Measurements from ENCODE around the gene TUFM. TPM values are rescaled to one million over a fixed set of nuclear protein-coding genes. Genes with fewer than 3 reads are reported as not detected.
A peak's percentile ranks its signal among the peaks of the same experiment; 100 is the strongest.
"Not testable (repeated sequence)": the region's sequence is repeated elsewhere in the genome, so short reads cannot be mapped to it uniquely, and the experiment has no call there.

TUFM gene
- total RNA-seq: 220 and 225 TPM in 2 replicates
- 305 and 359 TPM in 2 replicates for polyA plus RNA-seq

DNA sequence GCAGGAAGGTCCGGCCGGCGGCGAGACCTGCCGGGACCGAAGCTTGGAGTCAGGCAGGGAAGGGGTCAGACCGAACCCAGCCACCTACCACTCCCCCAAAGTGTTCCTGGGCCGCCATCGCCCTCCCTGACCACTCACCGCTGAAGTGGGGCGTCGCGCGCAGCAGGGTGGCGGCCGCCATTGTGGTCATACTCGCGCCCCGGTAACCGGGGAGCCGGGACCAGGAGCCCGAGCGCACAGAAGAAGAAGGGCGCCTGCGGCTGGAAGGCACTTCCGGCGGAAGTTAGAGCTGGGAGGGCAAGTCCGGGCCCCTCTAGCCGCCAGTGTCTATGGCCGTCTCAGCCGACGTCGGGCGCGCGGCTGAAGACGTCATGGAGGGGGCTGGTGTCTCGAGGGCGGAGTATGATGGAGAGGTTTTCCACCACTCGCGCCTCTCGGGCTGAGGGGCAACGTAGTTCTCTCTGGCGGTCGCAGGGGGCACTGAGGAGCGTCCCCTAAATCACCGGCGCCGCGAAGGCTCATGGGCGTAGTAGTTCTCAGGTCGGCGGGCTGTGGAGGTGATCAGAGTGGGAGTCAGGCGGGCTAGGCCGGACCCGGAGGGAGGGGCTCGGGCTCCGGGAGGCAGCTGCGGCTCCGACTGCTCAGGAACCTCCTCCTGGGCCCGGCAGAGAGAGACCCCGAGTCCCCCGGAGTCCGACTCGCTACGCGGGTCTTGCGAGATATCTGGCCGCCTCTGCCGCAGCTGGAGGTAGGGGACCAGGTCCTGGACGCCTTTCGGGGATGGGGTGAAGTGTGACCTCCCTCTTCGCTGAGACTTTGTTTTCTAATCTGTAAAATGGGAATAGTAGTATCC is at the start of gene TUFM:
TSS of gene TUFM (minus strand) at position 269 of the 853 bp plus-strand sequence. CDS start at position 190, 79 bp downstream.
- Histone ChIP-seq H3K9me3 (ENCODE audit: low read depth) (no peaks in the 10 kb centered on the region), H3K4me3 (peak within 1 kb of the TSS; percentile 74), H3K27ac (peak within 1 kb of the TSS; percentile 87), H3K4me1 (ENCODE audit: low read depth) (peaks cover 7% of the 10 kb centered on the region), H3K27me3 (no peaks in the 10 kb centered on the region), H3K36me3 (peaks cover 30% of the 10 kb centered on the region)
- peak; percentile 99 for DNase-seq (ENCODE audit: low read depth in 1 of 2, low spot score in 1 of 2)
- TF ChIP-seq, protein P1, sequence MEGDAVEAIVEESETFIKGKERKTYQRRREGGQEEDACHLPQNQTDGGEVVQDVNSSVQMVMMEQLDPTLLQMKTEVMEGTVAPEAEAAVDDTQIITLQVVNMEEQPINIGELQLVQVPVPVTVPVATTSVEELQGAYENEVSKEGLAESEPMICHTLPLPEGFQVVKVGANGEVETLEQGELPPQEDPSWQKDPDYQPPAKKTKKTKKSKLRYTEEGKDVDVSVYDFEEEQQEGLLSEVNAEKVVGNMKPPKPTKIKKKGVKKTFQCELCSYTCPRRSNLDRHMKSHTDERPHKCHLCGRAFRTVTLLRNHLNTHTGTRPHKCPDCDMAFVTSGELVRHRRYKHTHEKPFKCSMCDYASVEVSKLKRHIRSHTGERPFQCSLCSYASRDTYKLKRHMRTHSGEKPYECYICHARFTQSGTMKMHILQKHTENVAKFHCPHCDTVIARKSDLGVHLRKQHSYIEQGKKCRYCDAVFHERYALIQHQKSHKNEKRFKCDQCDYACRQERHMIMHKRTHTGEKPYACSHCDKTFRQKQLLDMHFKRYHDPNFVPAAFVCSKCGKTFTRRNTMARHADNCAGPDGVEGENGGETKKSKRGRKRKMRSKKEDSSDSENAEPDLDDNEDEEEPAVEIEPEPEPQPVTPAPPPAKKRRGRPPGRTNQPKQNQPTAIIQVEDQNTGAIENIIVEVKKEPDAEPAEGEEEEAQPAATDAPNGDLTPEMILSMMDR (IDR thresholded peaks at IDR 0.05; ENCODE audit: low read depth, low read length): peak; percentile 72

DNA sequence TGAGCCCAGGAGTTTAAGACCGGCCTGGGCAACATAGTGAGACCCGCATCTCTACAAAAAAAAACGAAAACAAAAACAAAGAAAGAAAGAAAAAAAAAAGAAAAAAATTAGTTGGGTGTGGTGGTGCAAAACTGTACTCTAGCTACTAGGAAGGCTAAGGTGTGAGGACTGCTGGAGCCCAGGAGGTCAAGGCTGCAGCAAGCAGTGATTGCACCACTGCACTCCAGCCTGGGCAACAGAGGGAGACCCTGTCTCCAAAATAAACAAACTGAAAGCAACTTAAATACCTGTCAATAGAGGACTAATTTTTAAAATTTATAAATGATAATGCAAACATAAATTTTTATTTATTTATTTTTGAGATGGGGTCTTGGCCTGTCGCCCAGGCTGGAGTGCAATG is 49.5 kb upstream of the TUFM start:
- DNase-seq (ENCODE audit: low read depth in 1 of 2, low spot score in 1 of 2): no peak

DNA sequence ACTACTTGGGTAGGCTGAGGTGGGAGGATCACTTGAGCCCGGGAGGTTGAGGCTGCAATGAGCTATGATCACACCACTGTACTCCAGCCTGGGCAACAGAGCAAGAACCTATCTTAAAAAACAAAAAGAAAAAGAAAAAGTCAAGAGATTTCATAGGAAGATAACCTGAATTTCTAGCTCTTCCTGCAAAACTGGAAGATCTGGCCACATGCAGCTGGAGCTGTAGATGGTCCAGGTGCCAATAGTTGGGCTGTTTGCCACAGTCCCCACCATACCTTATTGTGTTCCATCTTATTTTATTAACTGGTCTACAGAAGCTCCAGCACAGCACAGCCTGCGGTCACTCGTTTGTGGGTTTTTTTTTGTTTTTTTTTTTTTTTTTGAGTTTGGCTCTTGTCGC is 47.1 kb upstream of the TUFM start:
- H3K4me3 ChIP-seq: no peak overlapping the region
- DNase-seq (ENCODE audit: low read depth in 1 of 2, low spot score in 1 of 2): no peak
- TF ChIP-seq, protein P1 (IDR thresholded peaks at IDR 0.05; ENCODE audit: low read depth, low read length): no peak
- H3K27ac ChIP-seq: no peak overlapping the region
- no peaks in the 10 kb centered on the region for H3K36me3 ChIP-seq
- no peaks in the 10 kb centered on the region for H3K27me3 ChIP-seq
- H3K4me1 ChIP-seq (ENCODE audit: low read depth): no peaks in the 10 kb centered on the region
- H3K9me3 ChIP-seq (ENCODE audit: low read depth): no peaks in the 10 kb centered on the region

More for the DNA sequence above, 49.5 kb upstream of the TUFM start:
- no peaks in the 10 kb centered on the region for H3K36me3 ChIP-seq
- no peak overlapping the region for H3K27ac ChIP-seq
- H3K4me1 ChIP-seq (ENCODE audit: low read depth): no peaks in the 10 kb centered on the region
- TF ChIP-seq, protein P1 (IDR thresholded peaks at IDR 0.05; ENCODE audit: low read depth, low read length): no peak
- no peaks in the 10 kb centered on the region for H3K9me3 ChIP-seq (ENCODE audit: low read depth)
- H3K4me3 ChIP-seq: no peak overlapping the region
- no peaks in the 10 kb centered on the region for H3K27me3 ChIP-seq

DNA sequence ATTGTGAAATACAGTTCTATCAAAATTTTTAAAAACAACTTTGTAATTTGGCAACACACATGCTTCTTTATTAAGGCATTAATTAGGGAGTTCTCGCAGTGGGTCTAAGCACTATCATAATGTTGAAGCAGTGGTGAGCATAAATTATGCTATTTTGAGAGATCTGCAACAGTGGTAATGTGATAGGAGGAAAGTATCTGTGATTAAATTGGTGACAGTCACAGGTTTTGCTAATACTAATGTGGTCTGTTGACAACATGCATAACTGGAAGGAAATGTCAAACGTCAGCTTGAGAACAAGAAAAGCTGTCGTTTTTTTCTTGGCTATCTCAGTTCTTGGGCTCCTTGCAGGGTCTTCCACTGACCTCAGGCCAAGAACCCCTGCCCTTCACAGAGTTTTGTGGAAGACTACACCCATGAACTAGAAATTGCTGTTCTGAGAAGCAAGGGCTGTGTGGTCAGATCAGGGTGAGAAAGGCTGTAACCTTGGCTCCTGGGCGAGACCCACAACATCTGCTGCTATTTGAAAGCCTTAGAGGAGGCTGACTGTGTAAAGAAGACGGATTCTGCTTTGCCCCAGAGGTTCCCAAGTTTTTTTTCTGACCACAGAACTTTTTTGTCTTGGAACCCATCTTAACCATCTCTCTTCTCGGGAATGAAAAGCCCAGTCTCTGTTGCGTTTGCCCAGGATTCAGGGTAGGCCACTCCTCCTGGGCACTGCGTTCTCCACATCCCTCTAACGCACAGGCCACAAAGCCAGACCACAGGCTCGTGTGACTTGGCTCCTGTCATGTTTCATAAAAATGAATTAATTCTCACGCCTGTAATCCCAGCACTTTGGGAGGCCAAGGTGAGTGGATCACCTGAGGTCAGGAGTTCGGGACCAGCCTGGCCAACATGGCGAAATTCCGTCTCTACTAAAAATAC is 46.1 kb upstream of the TUFM start:
- Histone ChIP-seq H3K36me3 (no peaks in the 10 kb centered on the region), H3K4me3 (no peak overlapping the region), H3K27me3 (no peaks in the 10 kb centered on the region), H3K4me1 (ENCODE audit: low read depth) (no peaks in the 10 kb centered on the region), H3K9me3 (ENCODE audit: low read depth) (no peaks in the 10 kb centered on the region), H3K27ac (peak overlapping the region; percentile 37)
- no peak for DNase-seq (ENCODE audit: low read depth in 1 of 2, low spot score in 1 of 2)
- TF ChIP-seq, protein P1 (IDR thresholded peaks at IDR 0.05; ENCODE audit: low read depth, low read length): no peak

DNA sequence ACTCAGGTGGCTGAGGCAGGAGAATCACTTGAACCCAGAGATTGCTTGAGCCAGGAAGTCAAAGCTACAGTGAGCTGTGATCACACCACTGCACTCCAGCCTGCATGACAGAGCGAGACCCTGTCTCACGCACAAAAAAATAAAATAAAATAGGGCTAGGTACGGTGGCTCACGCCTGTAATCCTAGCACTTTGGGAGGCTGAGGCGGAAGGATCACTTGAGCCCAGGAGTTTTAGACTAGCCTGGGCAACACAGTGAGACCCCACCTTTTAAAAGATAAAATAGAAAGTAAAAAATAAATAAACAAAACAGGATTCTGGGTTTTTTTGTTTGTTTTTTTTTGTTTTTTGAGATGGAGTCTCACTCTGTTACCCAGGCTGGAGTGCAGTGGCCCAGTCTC is 44.2 kb upstream of the TUFM start:
- H3K27me3 ChIP-seq; H3K4me3 ChIP-seq; H3K36me3 ChIP-seq; H3K27ac ChIP-seq; DNase-seq (ENCODE audit: low read depth in 1 of 2, low spot score in 1 of 2); H3K9me3 ChIP-seq (ENCODE audit: low read depth); H3K4me1 ChIP-seq (ENCODE audit: low read depth): not testable (repeated sequence)
